Measurements from ENCODE around the gene PSMG4.

DNA sequence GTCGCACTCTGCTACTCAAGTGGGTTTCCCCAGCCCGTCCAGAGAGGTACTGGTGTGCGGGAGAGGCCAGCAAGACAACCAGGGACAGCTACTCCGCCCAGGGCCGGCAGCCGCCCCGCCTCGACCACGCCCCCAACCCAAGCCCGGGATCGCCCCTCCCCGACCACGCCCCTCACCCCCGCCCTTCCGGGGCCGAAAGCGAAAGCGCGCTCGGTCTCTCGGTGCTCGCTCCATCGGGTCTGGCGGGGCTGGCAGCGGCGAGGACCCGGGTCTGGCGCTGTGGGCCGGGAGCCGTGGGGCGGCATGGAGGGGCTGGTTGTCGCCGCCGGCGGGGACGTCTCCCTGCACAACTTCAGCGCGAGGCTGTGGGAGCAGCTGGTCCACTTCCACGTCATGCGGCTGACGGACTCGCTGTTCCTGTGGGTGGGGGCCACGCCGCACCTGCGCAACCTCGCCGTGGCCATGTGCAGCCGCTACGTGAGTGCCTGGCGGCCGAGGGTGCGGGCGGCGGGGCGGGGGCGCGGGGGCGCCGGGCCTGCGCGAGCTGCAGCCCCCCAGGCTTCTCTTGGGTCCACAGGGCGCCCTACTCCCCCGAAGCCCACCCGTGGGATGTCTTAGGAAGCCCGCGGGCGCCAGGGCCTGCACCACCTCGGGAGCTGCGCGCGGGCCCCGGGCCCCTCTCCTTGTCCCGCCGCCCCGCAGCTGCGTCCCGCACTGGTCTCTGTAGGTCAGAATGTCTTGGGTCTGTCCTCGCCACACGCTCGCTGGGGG, at the start of gene PSMG4:
- TF ChIP-seq CTCF (conservative IDR thresholded peaks at IDR 0.05; ENCODE audit: low read depth, low read length) (no peak), EZH2 (IDR thresholded peaks at IDR 0.05; ENCODE audit: low read length, unreplicated experiment) (no peak)
